NT2/D1 (cell line): Measurements from ENCODE around the gene ADORA1.

Source experiments
- DNase-seq: peaks from one replicate; pipeline ENCODE4 v3.0.0-alpha.2; 2011; ENCODE audit warnings: low read depth, low spot score
- H3K27me3 ChIP-seq: 2 replicates; pipeline ENCODE4 v1.6.0; 2011; ENCODE audit warnings: mild to moderate bottlenecking; ENCODE audit not compliant: insufficient read length, insufficient read depth
- H3K36me3 ChIP-seq: 2 replicates; pipeline ENCODE4 v1.6.1; 2011; ENCODE audit warnings: mild to moderate bottlenecking, low read length, mixed read lengths; ENCODE audit not compliant: insufficient read depth, insufficient read length
- H3K4me1 ChIP-seq: 2 replicates; pipeline ENCODE4 v1.5.1; 2011; ENCODE audit not compliant: insufficient read depth, insufficient read length
- H3K4me3 ChIP-seq: 2 replicates; pipeline ENCODE4 v1.5.1; 2011; ENCODE audit warnings: low read depth; ENCODE audit not compliant: insufficient read length
- H3K9ac ChIP-seq: 2 replicates; pipeline ENCODE4 v1.6.0; 2011; ENCODE audit warnings: low read depth; ENCODE audit not compliant: insufficient read length
- H3K9me3 ChIP-seq: 2 replicates; pipeline ENCODE4 v1.5.1; 2011; ENCODE audit warnings: mild to moderate bottlenecking, low read length; ENCODE audit not compliant: insufficient read depth
- SUZ12 ChIP-seq: IDR thresholded peaks from 2 replicates; pipeline ENCODE4 v1.6.1; 2011; ENCODE audit not compliant: insufficient read length, insufficient read depth; ENCODE audit errors: extremely low read depth
- YY1 ChIP-seq: IDR thresholded peaks from 2 replicates; pipeline ENCODE4 v1.6.1; 2011; ENCODE audit not compliant: insufficient read length, insufficient read depth
- ZNF274 ChIP-seq: IDR thresholded peaks from 2 replicates; pipeline ENCODE4 v1.6.1; 2011; ENCODE audit warnings: mild to moderate bottlenecking, low read depth, low read length

ADORA1 gene

DNA sequence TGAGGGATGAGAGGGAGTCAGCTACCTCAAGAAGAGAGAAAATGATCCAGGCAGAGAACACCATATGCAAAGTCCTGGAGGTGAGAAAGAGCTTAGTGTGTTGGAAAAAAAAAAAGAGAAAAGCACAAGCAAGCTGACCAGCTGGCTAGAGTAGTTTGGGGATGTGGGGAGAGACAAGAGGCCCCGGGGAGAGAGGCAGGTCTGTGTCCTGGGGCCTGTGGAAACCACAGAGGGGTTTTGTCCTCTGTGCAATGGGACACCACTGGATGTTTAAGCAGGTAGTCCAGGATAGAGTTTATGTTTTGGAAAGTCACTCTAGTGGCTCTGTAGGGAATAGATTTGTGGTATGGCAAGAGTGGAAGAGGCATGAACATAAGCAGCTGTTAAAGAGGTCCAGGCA, 73.4 kb downstream of the ADORA1 start:
- Histone ChIP-seq H3K9ac (no peak overlapping the region), H3K9me3 (peaks cover 7% of the 10 kb centered on the region; the same call in 1 of the 2 replicates), H3K4me1 (peaks cover 8% of the 10 kb centered on the region), H3K36me3 (no peaks in the 10 kb centered on the region), H3K27me3 (no peaks in the 10 kb centered on the region), H3K4me3 (no peak overlapping the region)
- no peak for DNase-seq
- TF ChIP-seq SUZ12: no peak
- no peak for TF ChIP-seq ZNF274
- no peak for TF ChIP-seq YY1

DNA sequence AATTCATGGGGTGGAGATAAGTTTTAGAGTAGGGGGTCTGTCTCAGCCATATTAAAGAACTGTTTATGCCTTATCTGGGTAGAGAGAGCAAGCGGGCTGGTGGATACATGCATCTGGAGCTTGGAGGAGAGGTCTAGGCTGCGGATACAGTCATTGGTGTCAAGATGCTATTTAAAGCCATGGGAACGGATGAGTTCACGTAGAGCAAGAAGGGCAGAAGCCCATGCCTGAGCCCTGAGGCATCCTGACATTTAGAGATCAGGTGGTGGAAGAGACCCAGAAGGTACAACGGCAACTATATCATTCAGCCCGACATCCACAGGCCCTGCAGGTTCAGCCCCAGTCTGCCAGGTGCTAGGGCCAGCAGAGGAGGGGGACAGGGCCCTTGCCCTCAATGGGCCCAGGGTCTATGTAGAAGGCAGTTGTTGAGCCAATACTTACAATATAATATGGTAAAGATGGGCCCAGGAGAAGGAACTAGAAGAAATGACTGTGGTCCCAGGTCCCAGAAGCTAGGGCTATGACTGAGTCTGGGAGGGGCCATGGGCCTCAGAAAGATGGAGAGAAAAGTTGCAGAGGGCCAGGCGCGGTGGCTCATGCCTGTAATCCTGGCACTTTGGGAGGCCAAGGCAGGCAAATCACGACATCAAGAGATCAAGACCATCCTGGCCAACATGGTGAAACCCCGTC, 74.1 kb downstream of the ADORA1 start:
- Histone ChIP-seq H3K9me3 (peaks cover 6% of the 10 kb centered on the region; the same call in 1 of the 2 replicates), H3K36me3 (no peaks in the 10 kb centered on the region), H3K4me3 (no peak overlapping the region), H3K27me3 (no peaks in the 10 kb centered on the region), H3K4me1 (peaks cover 8% of the 10 kb centered on the region), H3K9ac (no peak overlapping the region)
- TF ChIP-seq ZNF274 (no peak), YY1 (no peak), SUZ12 (no peak)
- no peak for DNase-seq

DNA sequence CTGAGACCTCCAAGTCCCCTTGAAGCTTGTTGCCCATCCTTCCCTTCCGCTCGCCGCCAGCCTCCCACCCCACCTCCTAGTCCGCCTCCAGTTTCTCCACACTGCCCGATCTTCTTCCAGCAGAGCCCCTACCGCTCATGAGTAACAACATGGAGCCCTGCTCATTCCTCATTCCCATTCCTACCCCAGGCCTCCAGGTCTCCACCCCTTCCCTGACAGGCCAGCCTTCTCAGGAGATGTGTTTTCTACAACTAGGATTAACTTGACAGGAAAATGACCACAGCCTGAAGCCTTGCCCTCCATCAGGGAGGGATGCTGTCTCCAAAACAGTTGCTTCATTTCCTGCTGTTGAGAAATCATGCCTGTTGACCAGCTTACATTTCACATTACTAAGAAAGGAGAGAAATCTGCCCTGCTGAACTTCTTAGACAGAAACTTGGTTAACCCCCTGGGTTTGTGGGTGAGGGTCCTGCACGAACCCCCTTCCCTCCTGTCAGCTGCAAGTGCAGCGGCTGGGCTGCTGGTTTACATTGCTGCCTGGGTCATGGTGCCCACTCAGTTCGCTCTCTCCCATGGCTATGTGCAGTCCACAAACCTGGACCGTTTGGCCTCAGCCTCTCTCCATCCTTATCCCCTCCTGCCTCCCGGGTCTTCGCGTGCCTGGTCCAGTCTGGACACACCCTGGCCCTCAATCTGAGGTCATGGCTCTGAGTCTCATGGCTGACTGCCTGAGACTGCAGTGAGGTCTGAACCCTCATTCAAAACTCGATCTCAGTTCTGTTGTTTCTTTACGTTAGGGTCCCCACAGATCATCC, 75.1 kb downstream of the ADORA1 start:
- Histone ChIP-seq H3K36me3 (no peaks in the 10 kb centered on the region), H3K4me3 (no peak overlapping the region), H3K9me3 (no peaks in the 10 kb centered on the region), H3K9ac (no peak overlapping the region), H3K4me1 (peaks cover 2% of the 10 kb centered on the region), H3K27me3 (no peaks in the 10 kb centered on the region)
- TF ChIP-seq ZNF274: no peak
- no peak for TF ChIP-seq YY1
- TF ChIP-seq SUZ12: no peak
- DNase-seq: no peak

DNA sequence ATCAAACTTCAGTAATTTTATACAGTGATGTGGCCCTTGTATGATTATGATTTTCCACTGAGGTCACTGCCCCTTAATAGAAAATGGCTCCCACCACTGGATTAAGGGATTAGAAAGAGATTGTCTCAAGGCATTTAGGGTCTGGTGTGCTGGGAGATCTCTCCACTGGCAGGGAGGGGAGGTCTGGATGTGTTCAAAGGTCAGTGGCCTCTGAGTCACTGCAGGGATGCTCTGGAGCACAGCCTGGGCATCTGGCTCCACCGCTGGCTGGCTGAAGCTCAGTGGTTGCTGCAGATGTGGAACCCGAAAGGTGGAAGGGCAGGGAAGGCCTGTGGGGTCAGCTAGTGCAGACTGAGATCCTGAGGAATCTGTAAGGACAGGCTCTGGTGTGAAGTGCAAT, 77.2 kb downstream of the ADORA1 start:
- no peaks in the 10 kb centered on the region for H3K27me3 ChIP-seq
- H3K9me3 ChIP-seq: no peaks in the 10 kb centered on the region
- H3K4me1 ChIP-seq: peaks cover under 1% of the 10 kb centered on the region
- H3K4me3 ChIP-seq: no peak overlapping the region
- TF ChIP-seq SUZ12: no peak
- no peak for TF ChIP-seq ZNF274
- TF ChIP-seq YY1: no peak
- H3K9ac ChIP-seq: no peak overlapping the region
- no peaks in the 10 kb centered on the region for H3K36me3 ChIP-seq
- DNase-seq: no peak

DNA sequence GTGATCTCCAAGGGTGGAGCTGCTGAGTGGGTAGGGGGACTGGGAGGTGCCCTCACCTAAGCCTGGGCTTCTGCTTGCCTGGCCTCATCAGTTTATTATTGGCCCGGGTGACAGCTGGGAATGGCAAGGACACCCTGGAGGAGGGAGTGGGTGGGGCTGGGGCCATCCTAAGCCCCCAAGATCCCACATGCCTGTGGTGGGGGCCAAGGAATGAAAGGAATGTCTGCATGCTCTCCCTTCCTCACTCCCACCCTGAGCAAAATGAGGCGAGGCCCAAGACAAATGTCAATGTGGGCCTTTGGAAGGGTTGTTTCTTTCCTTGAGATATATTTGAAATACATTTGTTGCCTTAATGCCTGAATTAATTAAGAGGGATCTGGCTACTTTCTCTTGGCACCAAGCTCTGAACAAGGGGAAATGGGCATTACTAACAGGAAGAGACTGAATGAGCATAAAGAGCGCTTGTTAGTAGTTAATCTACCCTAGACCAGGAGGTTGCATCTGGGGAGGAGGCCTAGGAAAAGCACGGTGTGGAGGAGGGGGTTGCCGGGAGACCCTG, 78.7 kb downstream of the ADORA1 start:
- no peak for TF ChIP-seq YY1
- TF ChIP-seq SUZ12: no peak
- TF ChIP-seq ZNF274: no peak
- Histone ChIP-seq H3K27me3 (no peaks in the 10 kb centered on the region), H3K9ac (no peak overlapping the region), H3K4me1 (no peaks in the 10 kb centered on the region), H3K4me3 (no peak overlapping the region), H3K36me3 (no peaks in the 10 kb centered on the region), H3K9me3 (no peaks in the 10 kb centered on the region)
- DNase-seq: no peak

DNA sequence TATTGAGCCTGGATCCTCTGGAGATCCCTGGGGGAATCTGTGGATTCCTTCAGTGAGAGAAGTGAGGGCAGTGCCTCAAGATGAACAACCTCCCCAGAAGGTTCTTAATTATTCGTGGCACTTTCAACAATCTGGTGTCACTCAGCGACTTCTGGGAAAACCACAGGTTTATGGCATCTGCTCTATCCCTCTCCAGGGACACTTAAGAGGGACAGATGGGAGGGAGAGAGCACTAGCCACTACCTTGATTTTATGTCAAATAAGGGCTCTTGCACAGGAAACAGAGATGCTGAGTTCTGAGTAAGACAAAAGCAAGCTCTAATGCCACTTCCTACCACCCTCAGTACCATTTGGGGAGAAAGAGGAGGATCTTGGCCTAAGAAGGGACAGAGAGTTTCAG, 80.2 kb downstream of the ADORA1 start:
- H3K36me3 ChIP-seq: no peaks in the 10 kb centered on the region
- no peak overlapping the region for H3K9ac ChIP-seq
- DNase-seq: no peak
- H3K4me1 ChIP-seq: no peaks in the 10 kb centered on the region
- no peaks in the 10 kb centered on the region for H3K27me3 ChIP-seq
- H3K9me3 ChIP-seq: no peaks in the 10 kb centered on the region
- TF ChIP-seq ZNF274 (no peak), YY1 (no peak), SUZ12 (no peak)
- H3K4me3 ChIP-seq: no peak overlapping the region

DNA sequence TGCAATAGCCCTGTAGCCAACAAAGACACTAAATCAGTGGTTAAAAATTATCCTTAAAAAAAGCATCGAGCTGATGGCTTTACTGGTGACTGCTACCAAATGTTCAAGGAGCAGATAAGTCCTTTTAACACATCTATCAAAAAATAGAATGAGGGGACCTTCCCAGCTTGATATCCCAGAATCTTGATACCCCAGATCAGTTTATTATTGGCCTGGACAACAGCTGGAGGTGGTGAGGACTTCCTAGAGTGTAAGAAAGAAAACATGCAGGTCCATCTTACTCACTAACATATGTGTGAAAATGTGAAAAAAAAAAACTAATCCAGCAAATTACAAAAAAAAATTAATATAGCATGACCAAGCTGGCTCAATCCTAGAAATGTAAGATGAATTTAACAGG, 80.7 kb downstream of the ADORA1 start:
- TF ChIP-seq YY1 (no peak), SUZ12 (no peak), ZNF274 (no peak)
- no peaks in the 10 kb centered on the region for H3K36me3 ChIP-seq
- no peaks in the 10 kb centered on the region for H3K4me1 ChIP-seq
- DNase-seq: no peak
- no peak overlapping the region for H3K4me3 ChIP-seq
- H3K9me3 ChIP-seq: no peaks in the 10 kb centered on the region
- H3K27me3 ChIP-seq: no peaks in the 10 kb centered on the region
- H3K9ac ChIP-seq: no peak overlapping the region
